ENCODE data around the gene LCK. TPM values are rescaled to one million over a fixed set of nuclear protein-coding genes. Genes with fewer than 3 reads are reported as not detected.
A peak's percentile ranks its signal among the peaks of the same experiment; 100 is the strongest.
"Not testable (repeated sequence)": the region's sequence is repeated elsewhere in the genome, so short reads cannot be mapped to it uniquely, and the experiment has no call there.

LCK gene
- total and polyA plus RNA-seq, 8 donors, result 0.95 to 8.8 (median 1.7) TPM

DNA sequence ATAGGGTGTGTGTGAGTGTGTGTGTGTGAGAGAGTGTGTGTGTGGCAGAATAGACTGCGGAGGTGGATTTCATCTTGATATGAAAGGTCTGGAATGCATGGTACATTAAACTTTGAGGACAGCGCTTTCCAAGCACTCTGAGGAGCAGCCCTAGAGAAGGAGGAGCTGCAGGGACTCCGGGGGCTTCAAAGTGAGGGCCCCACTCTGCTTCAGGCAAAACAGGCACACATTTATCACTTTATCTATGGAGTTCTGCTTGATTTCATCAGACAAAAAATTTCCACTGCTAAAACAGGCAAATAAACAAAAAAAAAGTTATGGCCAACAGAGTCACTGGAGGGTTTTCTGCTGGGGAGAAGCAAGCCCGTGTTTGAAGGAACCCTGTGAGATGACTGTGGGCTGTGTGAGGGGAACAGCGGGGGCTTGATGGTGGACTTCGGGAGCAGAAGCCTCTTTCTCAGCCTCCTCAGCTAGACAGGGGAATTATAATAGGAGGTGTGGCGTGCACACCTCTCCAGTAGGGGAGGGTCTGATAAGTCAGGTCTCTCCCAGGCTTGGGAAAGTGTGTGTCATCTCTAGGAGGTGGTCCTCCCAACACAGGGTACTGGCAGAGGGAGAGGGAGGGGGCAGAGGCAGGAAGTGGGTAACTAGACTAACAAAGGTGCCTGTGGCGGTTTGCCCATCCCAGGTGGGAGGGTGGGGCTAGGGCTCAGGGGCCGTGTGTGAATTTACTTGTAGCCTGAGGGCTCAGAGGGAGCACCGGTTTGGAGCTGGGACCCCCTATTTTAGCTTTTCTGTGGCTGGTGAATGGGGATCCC lies 22.5 kb downstream of the LCK start:
- Histone ChIP-seq H3K36me3 (no peaks in the 10 kb centered on the region), H3K27ac (no peak overlapping the region), H3K4me3 (no peak overlapping the region), H3K27me3 (peaks cover 18 to 36% of the 10 kb centered on the region in 2 donors), H3K4me1 (no peaks in the 10 kb centered on the region), H3K9me3 (no peaks in the 10 kb centered on the region)
- ATAC-seq (no peak), DNase-seq (peak in 1 of 4 donors; percentile 32)
- TF ChIP-seq, protein P1, sequence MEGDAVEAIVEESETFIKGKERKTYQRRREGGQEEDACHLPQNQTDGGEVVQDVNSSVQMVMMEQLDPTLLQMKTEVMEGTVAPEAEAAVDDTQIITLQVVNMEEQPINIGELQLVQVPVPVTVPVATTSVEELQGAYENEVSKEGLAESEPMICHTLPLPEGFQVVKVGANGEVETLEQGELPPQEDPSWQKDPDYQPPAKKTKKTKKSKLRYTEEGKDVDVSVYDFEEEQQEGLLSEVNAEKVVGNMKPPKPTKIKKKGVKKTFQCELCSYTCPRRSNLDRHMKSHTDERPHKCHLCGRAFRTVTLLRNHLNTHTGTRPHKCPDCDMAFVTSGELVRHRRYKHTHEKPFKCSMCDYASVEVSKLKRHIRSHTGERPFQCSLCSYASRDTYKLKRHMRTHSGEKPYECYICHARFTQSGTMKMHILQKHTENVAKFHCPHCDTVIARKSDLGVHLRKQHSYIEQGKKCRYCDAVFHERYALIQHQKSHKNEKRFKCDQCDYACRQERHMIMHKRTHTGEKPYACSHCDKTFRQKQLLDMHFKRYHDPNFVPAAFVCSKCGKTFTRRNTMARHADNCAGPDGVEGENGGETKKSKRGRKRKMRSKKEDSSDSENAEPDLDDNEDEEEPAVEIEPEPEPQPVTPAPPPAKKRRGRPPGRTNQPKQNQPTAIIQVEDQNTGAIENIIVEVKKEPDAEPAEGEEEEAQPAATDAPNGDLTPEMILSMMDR (IDR thresholded peaks at IDR 0.05), result no peak
- intact Hi-C loops (cut with DNase I), result no loop called here

DNA sequence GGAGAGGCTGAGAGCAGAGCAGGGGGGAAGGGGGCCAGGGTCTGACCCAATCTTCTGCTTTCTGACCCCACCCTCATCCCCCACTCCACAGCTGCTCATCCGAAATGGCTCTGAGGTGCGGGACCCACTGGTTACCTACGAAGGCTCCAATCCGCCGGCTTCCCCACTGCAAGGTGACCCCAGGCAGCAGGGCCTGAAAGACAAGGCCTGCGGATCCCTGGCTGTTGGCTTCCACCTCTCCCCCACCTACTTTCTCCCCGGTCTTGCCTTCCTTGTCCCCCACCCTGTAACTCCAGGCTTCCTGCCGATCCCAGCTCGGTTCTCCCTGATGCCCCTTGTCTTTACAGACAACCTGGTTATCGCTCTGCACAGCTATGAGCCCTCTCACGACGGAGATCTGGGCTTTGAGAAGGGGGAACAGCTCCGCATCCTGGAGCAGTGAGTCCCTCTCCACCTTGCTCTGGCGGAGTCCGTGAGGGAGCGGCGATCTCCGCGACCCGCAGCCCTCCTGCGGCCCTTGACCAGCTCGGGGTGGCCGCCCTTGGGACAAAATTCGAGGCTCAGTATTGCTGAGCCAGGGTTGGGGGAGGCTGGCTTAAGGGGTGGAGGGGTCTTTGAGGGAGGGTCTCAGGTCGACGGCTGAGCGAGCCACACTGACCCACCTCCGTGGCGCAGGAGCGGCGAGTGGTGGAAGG lies 23.7 kb downstream of the LCK start:
- Histone ChIP-seq H3K9me3 (no peaks in the 10 kb centered on the region), H3K27ac (no peak overlapping the region), H3K4me1 (no peaks in the 10 kb centered on the region), H3K36me3 (no peaks in the 10 kb centered on the region), H3K27me3 (peaks cover 18 to 36% of the 10 kb centered on the region in 2 donors), H3K4me3 (no peak overlapping the region)
- DNase-seq (no peak), ATAC-seq (no peak)
- intact Hi-C loops (cut with DNase I), result no loop called here
- TF ChIP-seq, protein P1 (IDR thresholded peaks at IDR 0.05), result no peak

DNA sequence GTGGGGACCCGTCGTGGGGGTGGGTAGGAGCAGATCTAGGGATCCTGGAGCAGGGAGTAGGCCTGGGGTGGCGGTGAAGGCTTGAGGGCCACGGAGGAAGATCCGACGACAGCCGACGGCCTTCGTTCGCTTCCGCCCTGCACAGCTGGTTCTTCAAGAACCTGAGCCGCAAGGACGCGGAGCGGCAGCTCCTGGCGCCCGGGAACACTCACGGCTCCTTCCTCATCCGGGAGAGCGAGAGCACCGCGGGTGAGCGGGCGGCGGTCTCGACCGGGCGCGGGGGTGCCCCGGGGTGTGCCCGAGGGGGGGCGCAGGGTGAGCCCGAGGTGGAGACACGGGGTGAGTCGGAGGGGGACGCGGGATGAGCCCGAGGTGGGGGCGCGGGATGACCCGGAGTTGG lies 24.4 kb downstream of the LCK start:
- DNase-seq (peak in 2 of 4 donors; percentile 61 to 76), ATAC-seq (peak; percentile 59)
- Histone ChIP-seq H3K36me3 (no peaks in the 10 kb centered on the region), H3K27me3 (peaks cover 18 to 36% of the 10 kb centered on the region in 2 donors), H3K27ac (no peak overlapping the region), H3K4me3 (no peak overlapping the region), H3K4me1 (no peaks in the 10 kb centered on the region), H3K9me3 (no peaks in the 10 kb centered on the region)
- TF ChIP-seq, protein P1 (IDR thresholded peaks at IDR 0.05), result no peak
- intact Hi-C loops (cut with DNase I), result no loop called here

DNA sequence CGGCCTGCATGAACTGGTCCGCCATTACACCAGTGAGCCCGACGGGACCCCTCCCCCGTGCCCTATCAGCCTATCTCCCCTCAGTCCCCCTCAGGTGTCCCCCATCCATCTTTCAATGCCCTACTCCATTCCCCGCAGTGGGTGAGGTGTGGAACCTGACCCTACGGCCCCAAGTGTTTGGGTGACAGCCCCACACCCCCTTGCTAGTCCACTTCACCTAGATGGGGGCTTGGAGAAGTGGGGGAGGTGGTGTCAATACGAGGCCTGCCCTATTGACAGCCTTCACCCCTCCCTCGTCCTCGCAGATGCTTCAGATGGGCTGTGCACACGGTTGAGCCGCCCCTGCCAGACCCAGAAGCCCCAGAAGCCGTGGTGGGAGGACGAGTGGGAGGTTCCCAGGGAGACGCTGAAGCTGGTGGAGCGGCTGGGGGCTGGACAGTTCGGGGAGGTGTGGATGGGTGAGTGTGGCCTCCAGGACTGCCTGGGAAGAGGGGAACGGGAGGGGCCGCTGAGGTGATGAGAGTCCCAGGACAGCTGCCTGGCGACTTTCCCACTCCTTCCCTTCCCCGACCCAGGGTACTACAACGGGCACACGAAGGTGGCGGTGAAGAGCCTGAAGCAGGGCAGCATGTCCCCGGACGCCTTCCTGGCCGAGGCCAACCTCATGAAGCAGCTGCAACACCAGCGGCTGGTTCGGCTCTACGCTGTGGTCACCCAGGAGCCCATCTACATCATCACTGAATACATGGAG lies 25.1 kb downstream of the LCK start:
- ATAC-seq (no peak), DNase-seq (no peak)
- H3K4me1 ChIP-seq, result no peaks in the 10 kb centered on the region
- TF ChIP-seq, protein P1 (IDR thresholded peaks at IDR 0.05), result no peak
- intact Hi-C loops (cut with DNase I), result no loop called here
- no peaks in the 10 kb centered on the region for H3K9me3 ChIP-seq
- peaks cover 18 to 36% of the 10 kb centered on the region in 2 donors for H3K27me3 ChIP-seq
- H3K27ac ChIP-seq, result no peak overlapping the region
- no peaks in the 10 kb centered on the region for H3K36me3 ChIP-seq
- H3K4me3 ChIP-seq, result no peak overlapping the region

DNA sequence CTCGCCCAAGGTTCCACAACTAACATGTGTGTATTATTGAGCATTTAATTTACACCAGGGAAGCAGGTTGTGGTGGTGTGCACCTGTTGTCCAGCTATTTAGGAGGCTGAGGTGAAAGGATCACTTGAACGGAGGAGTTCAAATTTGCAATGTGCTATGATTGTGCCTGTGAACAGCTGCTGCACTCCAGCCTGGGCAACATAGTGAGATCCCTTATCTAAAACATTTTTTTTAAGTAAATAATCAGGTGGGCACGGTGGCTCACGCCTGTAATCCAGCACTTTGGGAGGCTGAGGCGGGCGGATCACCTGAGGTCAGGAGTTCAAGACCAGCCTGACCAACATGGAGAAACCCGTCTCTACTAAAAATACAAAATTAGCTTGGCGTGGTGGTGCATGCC lies 33.7 kb downstream of the LCK start:
- H3K4me3 ChIP-seq; H3K27me3 ChIP-seq; DNase-seq; H3K4me1 ChIP-seq; H3K9me3 ChIP-seq; intact Hi-C loops (cut with DNase I); ATAC-seq; H3K27ac ChIP-seq; H3K36me3 ChIP-seq: not testable (repeated sequence)

Measured in left lung (tissue), 10 donors.